Measurements from ENCODE around the gene AQP10.

GRCh38 chr1:154349121-154349520 is 28.2 kb downstream of the AQP10 start:
- TF ChIP-seq, protein P1, sequence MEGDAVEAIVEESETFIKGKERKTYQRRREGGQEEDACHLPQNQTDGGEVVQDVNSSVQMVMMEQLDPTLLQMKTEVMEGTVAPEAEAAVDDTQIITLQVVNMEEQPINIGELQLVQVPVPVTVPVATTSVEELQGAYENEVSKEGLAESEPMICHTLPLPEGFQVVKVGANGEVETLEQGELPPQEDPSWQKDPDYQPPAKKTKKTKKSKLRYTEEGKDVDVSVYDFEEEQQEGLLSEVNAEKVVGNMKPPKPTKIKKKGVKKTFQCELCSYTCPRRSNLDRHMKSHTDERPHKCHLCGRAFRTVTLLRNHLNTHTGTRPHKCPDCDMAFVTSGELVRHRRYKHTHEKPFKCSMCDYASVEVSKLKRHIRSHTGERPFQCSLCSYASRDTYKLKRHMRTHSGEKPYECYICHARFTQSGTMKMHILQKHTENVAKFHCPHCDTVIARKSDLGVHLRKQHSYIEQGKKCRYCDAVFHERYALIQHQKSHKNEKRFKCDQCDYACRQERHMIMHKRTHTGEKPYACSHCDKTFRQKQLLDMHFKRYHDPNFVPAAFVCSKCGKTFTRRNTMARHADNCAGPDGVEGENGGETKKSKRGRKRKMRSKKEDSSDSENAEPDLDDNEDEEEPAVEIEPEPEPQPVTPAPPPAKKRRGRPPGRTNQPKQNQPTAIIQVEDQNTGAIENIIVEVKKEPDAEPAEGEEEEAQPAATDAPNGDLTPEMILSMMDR (IDR thresholded peaks at IDR 0.05 in 4 of 5, conservative IDR thresholded peaks at IDR 0.05 in 1 of 5): no peak
- no peak for TF ChIP-seq POLR2A (IDR thresholded peaks at IDR 0.05)

All from gastrocnemius medialis (tissue), 4 donors.